ENCODE measurements around the gene DNAJB2.

GRCh38 chr2:219245899-219246230 is 33.3 kb upstream of the DNAJB2 start:
- no peak for TF ChIP-seq CTCF (IDR thresholded peaks at IDR 0.05)
- no peak for TF ChIP-seq POLR2A (IDR thresholded peaks at IDR 0.05)
- TF ChIP-seq POLR2AphosphoS5 (IDR thresholded peaks at IDR 0.05): no peak
